ENCODE measurements around the gene SLC25A10. TPM values are rescaled to one million over a fixed set of nuclear protein-coding genes. Genes with fewer than 3 reads are reported as not detected.

The SLC25A10 gene
- total RNA-seq, 1 donor from 2014 or later = 6.1 TPM

GRCh38 chr17:81695211-81695610, 16.9 kb upstream of the SLC25A10 start:
- no peak for ATAC-seq (ENCODE audit: low read depth)
- ChIA-PET POLR2A (no interaction called here), CTCF (no interaction called here)

DNA sequence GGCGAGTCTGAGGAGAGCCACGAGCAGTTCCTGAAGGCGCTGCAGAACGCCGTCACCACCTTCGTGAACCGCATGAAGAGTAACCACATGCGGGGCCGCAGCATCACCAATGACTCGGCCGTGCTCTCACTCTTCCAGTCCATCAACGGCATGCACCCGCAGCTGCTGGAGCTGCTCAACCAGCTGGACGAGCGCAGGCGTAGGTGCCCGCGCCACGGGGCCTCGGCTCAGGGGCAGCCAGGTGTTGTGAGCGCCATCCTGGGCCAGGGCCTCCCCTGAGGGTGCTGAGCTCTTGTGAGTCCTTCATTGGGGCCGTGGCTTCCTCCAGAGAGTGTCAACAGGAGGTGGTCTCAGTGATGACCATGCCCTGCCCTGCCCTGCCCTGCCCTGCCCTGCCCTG, 16.3 kb upstream of the SLC25A10 start:
- no peak for TF ChIP-seq CTCF (IDR thresholded peaks at IDR 0.05)
- DNase-seq (no peak), ATAC-seq (ENCODE audit: low read depth) (no peak)
- intact Hi-C loops (cut with micrococcal nuclease) = no loop called here
- Mint-ChIP-seq H3K9me3 (no peaks in the 10 kb centered on the region), H3K4me1 (peaks cover 3% of the 10 kb centered on the region), H3K27ac (no peak overlapping the region), H3K36me3 (ENCODE audit: low read depth) (peaks cover 65% of the 10 kb centered on the region), H3K27me3 (no peaks in the 10 kb centered on the region), H3K4me3 (no peak overlapping the region)
- CTCF ChIA-PET = no interaction called here
- POLR2A ChIA-PET = interaction anchor here (1.1 kb wide), 1 partner anchor 12 kb away, joined by 6 read pairs; the partner anchor contains the start of genes ARL16 and HGS

More at GRCh38 chr17:81695211-81695610, 16.9 kb upstream of the SLC25A10 start:
- H3K27me3 Mint-ChIP-seq = no peaks in the 10 kb centered on the region
- H3K4me1 Mint-ChIP-seq = no peaks in the 10 kb centered on the region
- intact Hi-C loops (cut with micrococcal nuclease) = no loop called here
- DNase-seq = no peak
- H3K9me3 Mint-ChIP-seq = no peaks in the 10 kb centered on the region
- H3K4me3 Mint-ChIP-seq = no peak overlapping the region
- TF ChIP-seq CTCF (IDR thresholded peaks at IDR 0.05) = no peak
- no peak overlapping the region for H3K27ac Mint-ChIP-seq
- peaks cover 64% of the 10 kb centered on the region for H3K36me3 Mint-ChIP-seq (ENCODE audit: low read depth)

DNA sequence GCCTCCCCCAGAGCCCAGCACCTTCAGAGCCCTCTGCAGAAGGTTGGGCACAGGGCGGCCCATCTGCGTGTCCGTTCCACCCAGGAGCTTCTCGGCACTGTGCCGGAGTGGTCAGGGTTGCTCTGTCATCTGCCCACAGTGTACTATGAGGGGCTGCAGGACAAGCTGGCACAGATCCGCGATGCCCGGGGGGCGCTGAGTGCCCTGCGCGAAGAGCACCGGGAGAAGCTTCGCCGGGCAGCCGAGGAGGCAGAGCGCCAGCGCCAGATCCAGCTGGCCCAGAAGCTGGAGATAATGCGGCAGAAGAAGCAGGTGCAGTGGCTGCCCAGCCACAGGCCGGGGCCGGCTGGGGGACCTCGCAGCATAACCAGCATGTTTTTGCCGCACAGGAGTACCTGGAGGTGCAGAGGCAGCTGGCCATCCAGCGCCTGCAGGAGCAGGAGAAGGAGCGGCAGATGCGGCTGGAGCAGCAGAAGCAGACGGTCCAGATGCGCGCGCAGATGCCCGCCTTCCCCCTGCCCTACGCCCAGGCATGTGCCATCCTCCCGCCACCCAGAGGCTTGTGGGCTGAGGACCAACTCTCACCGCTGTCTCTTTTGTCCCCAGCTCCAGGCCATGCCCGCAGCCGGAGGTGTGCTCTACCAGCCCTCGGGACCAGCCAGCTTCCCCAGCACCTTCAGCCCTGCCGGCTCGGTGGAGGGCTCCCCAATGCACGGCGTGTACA, 15.7 kb upstream of the SLC25A10 start:
- ATAC-seq (ENCODE audit: low read depth) = no peak
- peaks cover 65% of the 10 kb centered on the region for H3K36me3 Mint-ChIP-seq (ENCODE audit: low read depth)
- no peaks in the 10 kb centered on the region for H3K27me3 Mint-ChIP-seq
- DNase-seq = no peak
- no peak overlapping the region for H3K4me3 Mint-ChIP-seq
- H3K4me1 Mint-ChIP-seq = peaks cover 8% of the 10 kb centered on the region
- H3K27ac Mint-ChIP-seq = no peak overlapping the region
- intact Hi-C loops (cut with micrococcal nuclease) = no loop called here
- CTCF ChIA-PET = no interaction called here
- TF ChIP-seq CTCF (IDR thresholded peaks at IDR 0.05) = no peak
- H3K9me3 Mint-ChIP-seq = no peaks in the 10 kb centered on the region
- POLR2A ChIA-PET = interaction anchor here (1.1 kb wide), 1 partner anchor 13 kb away, joined by 6 read pairs; the partner anchor contains the start of genes ARL16 and HGS

DNA sequence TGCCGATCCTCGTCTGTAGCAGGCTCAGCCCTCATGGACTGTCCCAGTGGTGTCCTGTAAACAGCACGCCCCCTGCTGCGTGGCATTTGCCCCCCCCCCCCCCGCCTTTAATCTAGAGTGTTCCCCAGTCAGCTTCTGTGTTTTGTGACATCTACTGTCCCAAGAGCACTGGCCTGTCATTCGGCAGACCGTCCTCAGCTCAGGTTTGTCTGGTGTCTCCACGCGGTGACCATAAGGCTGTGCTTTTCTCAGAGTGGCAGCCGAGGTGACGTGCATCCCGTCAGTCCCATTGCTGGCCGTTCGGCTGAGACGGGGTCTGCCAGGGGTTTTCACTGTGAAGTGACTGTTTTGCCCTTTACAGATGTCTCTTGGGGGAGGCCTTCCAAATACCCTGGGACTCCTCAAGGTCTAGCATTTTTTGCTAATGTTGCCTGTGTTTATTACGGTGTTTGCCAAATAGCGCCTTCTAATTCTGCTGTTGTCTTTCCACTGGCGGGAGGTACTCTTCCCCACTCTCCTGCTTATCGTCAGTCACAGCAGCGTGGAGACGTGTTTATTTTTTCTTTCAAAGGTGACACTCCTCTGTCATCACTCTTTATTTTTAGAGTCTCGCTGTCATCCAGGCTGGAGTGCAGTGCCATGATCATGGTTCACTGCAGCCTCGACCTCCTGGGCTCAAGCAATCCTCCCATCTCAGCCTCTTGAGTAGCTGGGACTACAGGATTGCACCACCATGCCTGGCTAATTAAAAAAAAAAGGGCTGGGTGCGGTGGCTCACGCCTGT, 14.6 kb upstream of the SLC25A10 start:
- no peak for ATAC-seq (ENCODE audit: low read depth)
- peaks cover 58% of the 10 kb centered on the region for H3K36me3 Mint-ChIP-seq (ENCODE audit: low read depth)
- ChIA-PET CTCF (no interaction called here), POLR2A (no interaction called here)
- no peak for DNase-seq
- H3K4me3 Mint-ChIP-seq = no peak overlapping the region
- intact Hi-C loops (cut with micrococcal nuclease) = no loop called here
- no peaks in the 10 kb centered on the region for H3K27me3 Mint-ChIP-seq
- H3K4me1 Mint-ChIP-seq = peaks cover 19% of the 10 kb centered on the region
- no peaks in the 10 kb centered on the region for H3K9me3 Mint-ChIP-seq
- no peak for TF ChIP-seq CTCF (IDR thresholded peaks at IDR 0.05)
- H3K27ac Mint-ChIP-seq = no peak overlapping the region
